ENCODE data around the gene SLC24A3. TPM values are rescaled to one million over a fixed set of nuclear protein-coding genes. Genes with fewer than 3 reads are reported as not detected.

SLC24A3 gene
- total RNA-seq, 1 donor from 2014 or later = 14.0 TPM

DNA sequence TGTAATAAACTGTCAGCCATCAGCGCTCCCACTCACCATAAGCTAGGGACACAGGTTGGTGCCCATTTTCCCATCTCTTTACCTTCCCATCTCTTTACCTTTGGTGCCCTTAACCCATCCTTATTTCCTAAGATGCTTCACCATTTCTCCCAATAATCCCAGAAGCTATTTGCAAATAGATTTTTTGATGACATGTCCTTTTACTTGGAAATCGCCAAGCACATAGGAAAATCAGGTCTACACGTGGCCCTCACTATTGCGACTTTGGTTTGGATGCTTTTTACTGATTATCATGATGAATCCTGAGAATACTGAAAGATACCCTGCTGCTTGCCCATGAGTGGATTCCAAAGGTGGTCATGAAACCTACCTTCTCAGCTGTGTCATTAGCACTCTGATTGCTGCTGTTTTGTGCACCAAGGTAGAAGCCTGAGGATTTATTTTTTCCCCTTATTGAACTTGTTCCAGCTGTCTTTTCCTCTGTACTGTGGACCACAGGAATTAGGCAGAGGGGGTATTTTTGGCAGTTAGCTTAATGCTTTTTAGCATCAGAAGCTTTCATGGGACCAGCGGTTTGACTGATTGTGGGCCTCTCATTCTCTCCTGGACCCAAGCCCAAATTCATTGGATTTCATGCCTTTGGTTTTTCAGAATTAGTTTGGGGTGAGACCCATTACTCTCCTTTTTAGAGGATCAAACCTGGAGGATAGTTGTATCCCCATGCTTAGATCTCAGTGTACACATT, 316.0 kb downstream of the SLC24A3 start:
- TF ChIP-seq, protein P1, sequence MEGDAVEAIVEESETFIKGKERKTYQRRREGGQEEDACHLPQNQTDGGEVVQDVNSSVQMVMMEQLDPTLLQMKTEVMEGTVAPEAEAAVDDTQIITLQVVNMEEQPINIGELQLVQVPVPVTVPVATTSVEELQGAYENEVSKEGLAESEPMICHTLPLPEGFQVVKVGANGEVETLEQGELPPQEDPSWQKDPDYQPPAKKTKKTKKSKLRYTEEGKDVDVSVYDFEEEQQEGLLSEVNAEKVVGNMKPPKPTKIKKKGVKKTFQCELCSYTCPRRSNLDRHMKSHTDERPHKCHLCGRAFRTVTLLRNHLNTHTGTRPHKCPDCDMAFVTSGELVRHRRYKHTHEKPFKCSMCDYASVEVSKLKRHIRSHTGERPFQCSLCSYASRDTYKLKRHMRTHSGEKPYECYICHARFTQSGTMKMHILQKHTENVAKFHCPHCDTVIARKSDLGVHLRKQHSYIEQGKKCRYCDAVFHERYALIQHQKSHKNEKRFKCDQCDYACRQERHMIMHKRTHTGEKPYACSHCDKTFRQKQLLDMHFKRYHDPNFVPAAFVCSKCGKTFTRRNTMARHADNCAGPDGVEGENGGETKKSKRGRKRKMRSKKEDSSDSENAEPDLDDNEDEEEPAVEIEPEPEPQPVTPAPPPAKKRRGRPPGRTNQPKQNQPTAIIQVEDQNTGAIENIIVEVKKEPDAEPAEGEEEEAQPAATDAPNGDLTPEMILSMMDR (conservative IDR thresholded peaks at IDR 0.05) = no peak
- H3K36me3 Mint-ChIP-seq = peaks cover 3% of the 10 kb centered on the region
- no peak overlapping the region for H3K27ac Mint-ChIP-seq
- no peak for DNase-seq (ENCODE audit: extremely low spot score, unreplicated experiment)
- no peaks in the 10 kb centered on the region for H3K9me3 Mint-ChIP-seq
- peaks cover 6% of the 10 kb centered on the region for H3K4me1 Mint-ChIP-seq (ENCODE audit: unreplicated experiment)
- H3K4me3 Mint-ChIP-seq = no peak overlapping the region
- H3K27me3 Mint-ChIP-seq = no peaks in the 10 kb centered on the region

DNA sequence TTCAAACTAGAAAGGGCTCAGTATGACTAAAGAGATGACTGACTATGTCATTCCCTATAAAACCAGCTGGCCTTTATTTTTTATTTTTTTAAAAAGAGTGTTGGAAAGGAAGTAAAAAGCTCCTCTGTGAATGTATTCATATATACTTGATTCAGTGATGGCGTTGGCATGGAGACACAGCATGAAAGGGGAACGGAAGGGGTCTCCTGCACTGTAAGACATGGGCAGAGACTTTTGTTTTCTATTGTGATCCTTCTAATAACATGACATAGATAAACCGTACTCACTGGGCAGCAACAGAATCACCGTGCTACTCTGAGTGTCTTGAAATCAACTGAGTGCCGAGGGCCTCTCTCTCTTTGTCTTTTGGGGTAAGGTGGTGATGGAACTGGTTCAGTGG, 317.6 kb downstream of the SLC24A3 start:
- Mint-ChIP-seq H3K4me3 (no peak overlapping the region), H3K4me1 (ENCODE audit: unreplicated experiment) (peaks cover 6% of the 10 kb centered on the region), H3K9me3 (no peaks in the 10 kb centered on the region), H3K27me3 (no peaks in the 10 kb centered on the region), H3K36me3 (peaks cover 2% of the 10 kb centered on the region), H3K27ac (no peak overlapping the region)
- no peak for DNase-seq (ENCODE audit: extremely low spot score, unreplicated experiment)
- TF ChIP-seq, protein P1 (conservative IDR thresholded peaks at IDR 0.05) = no peak

DNA sequence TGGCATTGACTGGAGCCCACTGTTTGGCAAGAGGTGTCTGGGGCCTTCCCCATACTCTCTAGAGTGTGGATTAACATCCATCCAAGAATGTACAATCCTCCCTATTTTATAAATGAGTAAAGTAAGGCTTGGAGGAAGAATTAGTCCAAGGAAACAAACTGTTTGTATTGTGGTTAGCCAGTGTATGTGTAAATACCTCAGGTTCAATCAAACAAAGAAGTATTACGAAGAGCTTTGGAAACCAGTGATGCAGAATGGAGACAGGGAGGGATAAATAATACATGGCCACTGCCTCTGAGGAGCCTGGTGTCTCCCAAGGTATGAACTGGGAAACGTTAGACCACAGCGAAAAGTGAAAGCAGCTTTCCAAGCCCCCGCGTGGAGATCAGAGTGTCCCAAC, 319.0 kb downstream of the SLC24A3 start:
- peaks cover 6% of the 10 kb centered on the region for H3K4me1 Mint-ChIP-seq (ENCODE audit: unreplicated experiment)
- H3K27me3 Mint-ChIP-seq = no peaks in the 10 kb centered on the region

DNA sequence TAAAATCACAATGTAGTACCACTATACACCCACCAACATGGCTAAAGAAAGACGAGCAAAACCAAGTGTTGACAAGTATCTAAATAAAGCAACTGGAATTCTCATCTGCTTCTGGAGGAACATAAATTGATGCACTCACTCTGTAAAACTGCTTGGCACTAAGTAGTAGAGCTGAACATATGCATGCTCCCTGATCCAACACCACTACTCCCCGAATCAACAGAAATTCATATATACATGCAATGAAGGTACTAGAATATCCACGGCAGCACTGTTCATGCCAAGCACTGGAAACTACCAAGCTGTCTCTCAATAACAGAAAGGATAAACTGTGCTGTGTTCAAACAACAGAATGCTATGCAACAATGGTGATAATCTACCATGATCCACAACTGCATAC, 326.1 kb downstream of the SLC24A3 start:
- TF ChIP-seq, protein P1 (conservative IDR thresholded peaks at IDR 0.05) = no peak
- Mint-ChIP-seq H3K9me3 (no peaks in the 10 kb centered on the region), H3K4me3 (no peak overlapping the region), H3K27me3 (no peaks in the 10 kb centered on the region), H3K4me1 (ENCODE audit: unreplicated experiment) (peaks cover 4% of the 10 kb centered on the region), H3K36me3 (no peaks in the 10 kb centered on the region), H3K27ac (no peak overlapping the region)
- DNase-seq (ENCODE audit: extremely low spot score, unreplicated experiment) = no peak

More for the DNA sequence above, 319.0 kb downstream of the SLC24A3 start:
- DNase-seq (ENCODE audit: extremely low spot score, unreplicated experiment) = no peak
- Mint-ChIP-seq H3K27ac (no peak overlapping the region), H3K9me3 (no peaks in the 10 kb centered on the region), H3K36me3 (no peaks in the 10 kb centered on the region), H3K4me3 (no peak overlapping the region)
- TF ChIP-seq, protein P1 (conservative IDR thresholded peaks at IDR 0.05) = no peak

DNA sequence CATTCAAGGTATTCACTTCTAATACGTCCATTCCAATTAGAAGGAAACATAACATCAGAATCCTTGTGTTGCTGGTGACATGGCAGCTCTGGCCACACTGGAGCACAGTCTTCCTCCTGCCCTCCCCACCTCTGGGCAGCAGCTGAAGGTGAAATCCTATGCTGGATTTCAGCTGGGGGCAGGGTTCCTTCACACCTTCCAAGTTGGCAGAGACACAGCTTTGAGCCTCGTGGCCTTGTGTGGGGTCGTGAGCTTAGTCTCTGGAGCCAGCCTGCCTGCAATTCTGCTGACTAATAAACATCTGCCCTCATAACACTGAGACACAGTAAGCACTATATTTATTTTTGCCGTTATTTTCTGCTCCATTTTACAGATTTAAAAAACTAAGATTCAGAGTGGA, 326.7 kb downstream of the SLC24A3 start:
- Mint-ChIP-seq H3K9me3 (no peaks in the 10 kb centered on the region), H3K27ac (no peak overlapping the region), H3K4me3 (no peak overlapping the region), H3K4me1 (ENCODE audit: unreplicated experiment) (peaks cover 4% of the 10 kb centered on the region), H3K27me3 (no peaks in the 10 kb centered on the region), H3K36me3 (no peaks in the 10 kb centered on the region)
- TF ChIP-seq, protein P1 (conservative IDR thresholded peaks at IDR 0.05) = no peak
- DNase-seq (ENCODE audit: extremely low spot score, unreplicated experiment) = no peak

Measured in type B pancreatic cell (in vitro differentiated cells).